HL-60 (cell line): ENCODE results near the gene B9D1.

Experiments
- GABPA ChIP-seq: IDR thresholded peaks from 2 replicates; pipeline ENCODE4 v1.6.1; 2012; ENCODE audit warnings: low read depth
- POLR2AphosphoS5 ChIP-seq: IDR thresholded peaks from 2 replicates; pipeline ENCODE4 v1.6.1; 2012; ENCODE audit warnings: low read depth
- TF ChIP-seq, protein P1 (sequence below): IDR thresholded peaks from one replicate; pipeline ENCODE4 v1.5.1; 2011; ENCODE audit warnings: low read length, control low read depth, inconsistent platforms; ENCODE audit not compliant: insufficient read depth

DNA sequence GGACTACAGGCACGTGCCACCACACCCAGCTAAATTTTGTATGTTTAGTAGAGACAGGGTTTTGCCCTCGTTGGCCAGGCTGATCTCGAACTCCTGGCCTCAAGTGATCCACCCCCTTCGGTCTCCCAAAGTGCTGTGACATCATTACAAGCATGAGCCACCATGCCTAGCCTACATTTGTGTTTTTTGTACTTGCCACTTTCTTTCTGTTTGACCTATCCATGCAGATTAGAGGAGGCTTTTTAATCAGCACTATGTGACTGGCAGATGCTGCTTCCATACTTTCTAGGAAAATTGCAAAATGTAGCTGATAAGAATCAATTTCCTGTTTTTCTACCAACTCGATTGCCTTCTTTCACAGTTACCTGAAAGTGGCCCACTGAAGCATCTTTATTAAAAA lies 57.3 kb downstream of the B9D1 start:
- TF ChIP-seq, protein P1, sequence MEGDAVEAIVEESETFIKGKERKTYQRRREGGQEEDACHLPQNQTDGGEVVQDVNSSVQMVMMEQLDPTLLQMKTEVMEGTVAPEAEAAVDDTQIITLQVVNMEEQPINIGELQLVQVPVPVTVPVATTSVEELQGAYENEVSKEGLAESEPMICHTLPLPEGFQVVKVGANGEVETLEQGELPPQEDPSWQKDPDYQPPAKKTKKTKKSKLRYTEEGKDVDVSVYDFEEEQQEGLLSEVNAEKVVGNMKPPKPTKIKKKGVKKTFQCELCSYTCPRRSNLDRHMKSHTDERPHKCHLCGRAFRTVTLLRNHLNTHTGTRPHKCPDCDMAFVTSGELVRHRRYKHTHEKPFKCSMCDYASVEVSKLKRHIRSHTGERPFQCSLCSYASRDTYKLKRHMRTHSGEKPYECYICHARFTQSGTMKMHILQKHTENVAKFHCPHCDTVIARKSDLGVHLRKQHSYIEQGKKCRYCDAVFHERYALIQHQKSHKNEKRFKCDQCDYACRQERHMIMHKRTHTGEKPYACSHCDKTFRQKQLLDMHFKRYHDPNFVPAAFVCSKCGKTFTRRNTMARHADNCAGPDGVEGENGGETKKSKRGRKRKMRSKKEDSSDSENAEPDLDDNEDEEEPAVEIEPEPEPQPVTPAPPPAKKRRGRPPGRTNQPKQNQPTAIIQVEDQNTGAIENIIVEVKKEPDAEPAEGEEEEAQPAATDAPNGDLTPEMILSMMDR, result no peak
- no peak for TF ChIP-seq GABPA
- TF ChIP-seq POLR2AphosphoS5, result no peak
